DOHH2 (cell line): Measurements from ENCODE around the gene PDE9A.

Source experiments
- H3F3A ChIP-seq: fragments of 200-600 bp; sonication (generic), shearing (Covaris generic); 2 replicates; pipeline ENCODE4 v1.6.0; 2016; ENCODE audit warnings: antibody characterized with exemption, mild to moderate bottlenecking; ENCODE audit not compliant: control insufficient read depth, insufficient read depth
- H3K27ac ChIP-seq: fragments of 200-600 bp; sonication (generic); 2 replicates; pipeline ENCODE4 v1.5.1; 2014; ENCODE audit warnings: low read depth, mild to moderate bottlenecking, low read length, moderate library complexity
- H3K27me3 ChIP-seq: fragments of 200-600 bp; sonication (generic); 2 replicates; pipeline ENCODE4 v1.6.1; 2014; ENCODE audit warnings: mild to moderate bottlenecking, low read length, mixed read lengths; ENCODE audit not compliant: control insufficient read depth
- H3K36me3 ChIP-seq: fragments of 200-600 bp; sonication (generic); 2 replicates; pipeline ENCODE4 v1.6.1; 2014; ENCODE audit warnings: mild to moderate bottlenecking, low read length, moderate library complexity, mixed read lengths; ENCODE audit not compliant: control insufficient read depth
- H3K4me1 ChIP-seq: fragments of 200-600 bp; sonication (generic); 2 replicates; pipeline ENCODE4 v1.6.1; 2014; ENCODE audit warnings: mild to moderate bottlenecking, low read length, mixed read lengths; ENCODE audit not compliant: control insufficient read depth
- H3K4me2 ChIP-seq: fragments of 200-600 bp; sonication (generic); 2 replicates; pipeline ENCODE4 v1.6.0; 2014; ENCODE audit warnings: mild to moderate bottlenecking, low read length, moderate library complexity
- H3K4me3 ChIP-seq: fragments of 200-600 bp; sonication (generic); 2 replicates; pipeline ENCODE4 v1.5.1; 2014; ENCODE audit warnings: mild to moderate bottlenecking, low read length, mixed read lengths
- H3K79me2 ChIP-seq: fragments of 200-600 bp; sonication (generic); 2 replicates; pipeline ENCODE4 v1.6.1; 2014; ENCODE audit warnings: mild to moderate bottlenecking, low read length, mixed read lengths; ENCODE audit not compliant: control insufficient read depth
- H3K9me2 ChIP-seq: fragments of 200-600 bp; sonication (generic); replicated peaks from 2 replicates; pipeline ENCODE4 v1.6.1; 2014; ENCODE audit warnings: mild to moderate bottlenecking, low read length, mixed read lengths; ENCODE audit not compliant: control insufficient read depth
- H3K9me3 ChIP-seq: fragments of 200-600 bp; sonication (generic); 2 replicates; pipeline ENCODE4 v1.6.1; 2014; ENCODE audit warnings: antibody characterized with exemption, low read length, mixed read lengths; ENCODE audit not compliant: control insufficient read depth, insufficient read depth
- H4K20me1 ChIP-seq: fragments of 200-600 bp; sonication (generic); 2 replicates; pipeline ENCODE4 v1.6.0; 2014; ENCODE audit warnings: low read depth, mild to moderate bottlenecking, antibody characterized with exemption, low read length, moderate library complexity; ENCODE audit not compliant: control insufficient read depth, insufficient read depth
- CTCF ChIP-seq: fragments of 200-600 bp; sonication (generic); IDR thresholded peaks from one replicate; pipeline ENCODE4 v1.5.1; 2014; ENCODE audit warnings: antibody characterized with exemption, mild to moderate bottlenecking, low read depth, low read length; ENCODE audit not compliant: poor library complexity, severe bottlenecking
- EZH2phosphoT487 ChIP-seq: fragments of 200-600 bp; sonication (generic); IDR thresholded peaks from 2 replicates; pipeline ENCODE4 v1.6.1; 2017; ENCODE audit warnings: borderline replicate concordance, mild to moderate bottlenecking, antibody characterized with exemption, low read length, moderate library complexity, mixed read lengths

PDE9A gene

DNA sequence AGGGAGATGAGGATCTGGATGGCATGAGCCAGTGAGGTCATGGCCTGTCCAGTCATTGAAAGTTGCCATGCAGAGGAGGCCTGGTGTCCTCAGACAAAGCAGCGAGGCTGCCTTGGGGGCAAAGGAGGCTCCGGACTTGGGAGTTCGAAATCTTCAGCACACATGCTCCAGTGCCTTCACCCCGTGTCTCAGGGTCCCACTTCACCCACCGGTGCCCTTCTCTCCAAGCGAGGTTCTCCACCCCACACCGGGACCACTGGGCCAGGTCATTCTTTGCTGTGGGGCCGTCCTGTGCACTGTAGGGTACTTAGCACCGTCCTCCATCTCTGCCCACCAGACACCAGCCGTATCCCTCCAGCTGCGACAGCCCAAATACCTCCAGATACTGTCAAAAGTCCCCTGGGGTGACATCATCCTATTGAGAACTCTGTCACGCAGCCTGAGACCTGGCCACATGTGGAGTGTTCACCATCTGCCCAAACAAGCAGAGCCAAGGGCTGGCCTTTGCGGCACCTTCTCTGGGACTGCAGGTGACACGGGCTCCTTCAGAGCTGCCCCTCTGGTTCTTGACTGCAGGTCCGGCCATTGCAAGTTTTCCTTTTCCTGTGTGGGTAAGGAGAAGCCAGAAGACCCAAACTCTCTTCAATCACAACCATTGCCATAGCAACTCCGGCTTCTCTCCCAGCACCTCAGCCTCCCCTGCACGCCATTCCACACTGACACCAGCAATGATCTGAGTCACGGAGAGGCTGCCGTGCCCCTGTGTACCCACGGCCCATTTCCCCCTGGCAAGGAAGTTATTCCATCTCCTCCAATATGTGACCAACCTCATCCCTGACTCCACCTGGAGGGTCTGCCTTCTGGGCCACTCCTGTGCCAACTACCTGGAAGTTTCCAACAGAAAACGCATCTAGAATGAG, 20.4 kb upstream of the PDE9A start:
- no peaks in the 10 kb centered on the region for H3K4me1 ChIP-seq
- H3K4me2 ChIP-seq: no peak overlapping the region
- H3K79me2 ChIP-seq: no peaks in the 10 kb centered on the region
- H3K36me3 ChIP-seq: no peaks in the 10 kb centered on the region
- no peak for TF ChIP-seq CTCF
- no peak for TF ChIP-seq EZH2phosphoT487
- no peak overlapping the region for H3K4me3 ChIP-seq
- H3K27me3 ChIP-seq: peaks cover 8% of the 10 kb centered on the region; the same call in 1 of the 2 replicates
- no peaks in the 10 kb centered on the region for H3K9me2 ChIP-seq
- no peak overlapping the region for H3K27ac ChIP-seq
- no peaks in the 10 kb centered on the region for H3K9me3 ChIP-seq
- no peaks in the 10 kb centered on the region for H3F3A ChIP-seq
- H4K20me1 ChIP-seq: no peaks in the 10 kb centered on the region

DNA sequence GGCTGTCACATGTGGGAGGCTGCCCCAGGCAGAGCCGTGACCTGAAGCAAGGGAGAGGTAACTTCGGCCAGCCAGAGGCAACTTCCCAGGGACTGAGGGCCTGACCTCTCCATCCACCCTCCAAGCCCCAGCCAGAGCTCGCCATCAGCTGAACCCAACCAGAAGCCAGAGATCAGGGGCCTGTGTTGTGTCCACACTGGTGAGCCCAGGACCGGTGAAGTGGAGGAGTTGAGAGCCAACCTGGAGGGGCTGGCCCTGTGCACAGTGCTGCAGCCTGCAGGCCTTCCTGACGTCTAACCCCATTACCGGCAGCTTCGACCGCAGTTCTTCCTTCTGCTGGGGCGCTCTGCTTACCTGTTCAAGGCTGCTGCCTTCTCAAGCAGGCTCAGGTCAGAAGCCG, 19.6 kb upstream of the PDE9A start:
- H3K9me3 ChIP-seq: no peaks in the 10 kb centered on the region
- H3K27ac ChIP-seq: no peak overlapping the region
- H3K4me1 ChIP-seq: no peaks in the 10 kb centered on the region
- H3K36me3 ChIP-seq: no peaks in the 10 kb centered on the region
- peaks cover 8% of the 10 kb centered on the region; the same call in 1 of the 2 replicates for H3K27me3 ChIP-seq
- H4K20me1 ChIP-seq: no peaks in the 10 kb centered on the region
- TF ChIP-seq EZH2phosphoT487 (no peak), CTCF (no peak)
- no peak overlapping the region for H3K4me2 ChIP-seq
- no peak overlapping the region for H3K4me3 ChIP-seq
- H3K79me2 ChIP-seq: no peaks in the 10 kb centered on the region
- no peaks in the 10 kb centered on the region for H3F3A ChIP-seq
- H3K9me2 ChIP-seq: no peaks in the 10 kb centered on the region

GRCh38 chr21:42635848-42636519, 17.4 kb upstream of the PDE9A start:
- H3F3A ChIP-seq: no peaks in the 10 kb centered on the region
- H3K4me1 ChIP-seq: no peaks in the 10 kb centered on the region
- 0 out of 2 replicates have a peak, but pooled peaks cover 5% of the 10 kb centered on the region for H3K27me3 ChIP-seq
- H3K9me2 ChIP-seq: no peaks in the 10 kb centered on the region
- no peak overlapping the region for H3K4me3 ChIP-seq
- H3K36me3 ChIP-seq: no peaks in the 10 kb centered on the region
- no peaks in the 10 kb centered on the region for H4K20me1 ChIP-seq
- TF ChIP-seq EZH2phosphoT487: no peak
- TF ChIP-seq CTCF: no peak
- H3K4me2 ChIP-seq: no peak overlapping the region
- H3K9me3 ChIP-seq: no peaks in the 10 kb centered on the region
- H3K79me2 ChIP-seq: no peaks in the 10 kb centered on the region
- no peak overlapping the region for H3K27ac ChIP-seq
